GM19023 (cell line): Measurements from ENCODE around the gene MEDAG.
"Not testable (repeated sequence)": the region's sequence is repeated elsewhere in the genome, so short reads cannot be mapped to it uniquely, and the experiment has no call there.

ENCODE experiments used
- ATAC-seq: cut with Tn5 transposase; IDR thresholded peaks from one replicate; pipeline ENCODE4 v1.9.1; 2021; ENCODE audit warnings: mild to moderate bottlenecking, moderate library complexity; ENCODE audit not compliant: unreplicated experiment

The MEDAG gene

DNA sequence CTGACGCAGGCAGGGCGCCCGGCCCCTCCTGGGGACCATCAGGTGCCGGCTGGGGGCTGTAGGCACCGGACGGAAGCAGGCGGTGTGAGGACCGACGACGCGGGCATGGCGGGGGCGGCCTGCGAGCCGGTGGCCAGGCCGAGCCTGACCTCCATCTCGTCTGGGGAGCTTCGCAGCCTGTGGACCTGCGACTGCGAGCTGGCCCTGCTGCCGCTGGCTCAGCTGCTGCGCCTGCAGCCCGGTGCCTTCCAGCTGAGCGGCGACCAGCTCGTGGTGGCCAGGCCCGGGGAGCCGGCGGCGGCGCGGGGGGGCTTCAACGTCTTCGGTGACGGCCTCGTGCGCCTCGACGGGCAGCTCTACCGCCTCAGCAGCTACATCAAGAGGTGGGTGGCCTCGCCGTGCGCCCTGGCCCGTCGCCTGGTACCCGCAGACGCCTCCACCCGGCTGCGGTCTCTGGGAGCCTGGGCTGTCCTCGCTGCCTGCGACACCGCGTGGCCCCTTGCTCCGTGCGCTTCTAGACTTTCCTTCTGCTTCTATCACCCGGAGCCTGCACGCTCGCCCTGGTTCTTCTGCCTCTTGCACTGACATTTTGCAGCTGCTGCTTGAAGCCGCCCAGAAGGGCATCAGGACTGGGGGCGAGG lies 460 bp downstream of the MEDAG start:
- ATAC-seq: no peak

DNA sequence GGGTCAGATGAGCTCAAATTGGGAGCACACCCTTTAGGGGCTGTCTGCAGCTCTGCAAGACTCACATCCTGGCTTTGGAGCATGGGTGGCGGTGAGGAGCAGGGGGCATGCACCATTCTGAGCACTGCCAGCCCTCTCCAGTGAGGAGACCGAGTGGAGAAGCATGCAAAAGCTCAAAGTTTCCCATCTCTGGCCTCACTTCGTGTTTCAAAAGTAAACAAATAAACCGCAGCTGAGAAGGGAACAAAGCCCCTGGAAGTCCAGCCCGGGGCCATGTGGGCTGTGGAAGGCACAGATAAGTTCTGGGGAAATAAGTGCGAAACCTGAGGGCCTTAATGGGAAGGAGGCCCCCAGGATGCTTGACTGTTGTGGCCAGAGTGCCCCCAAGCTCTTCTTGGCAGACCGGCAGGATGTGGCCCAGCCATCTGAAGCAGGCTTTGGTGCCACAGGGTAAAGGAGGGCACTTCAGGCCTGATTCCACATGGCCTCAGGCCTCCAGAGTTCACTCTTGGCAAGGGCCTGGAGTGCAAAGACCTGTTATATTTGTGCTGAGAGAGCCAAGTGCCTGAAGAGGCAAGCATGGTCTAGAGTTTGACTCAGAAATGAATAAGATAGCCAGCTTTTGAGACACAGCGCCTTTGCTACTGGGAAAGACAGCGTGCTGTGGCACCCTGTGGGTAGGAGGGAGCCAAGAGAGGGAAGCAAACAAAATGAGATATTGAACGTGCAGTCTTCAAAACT lies 1.2 kb downstream of the MEDAG start:
- no peak for ATAC-seq

DNA sequence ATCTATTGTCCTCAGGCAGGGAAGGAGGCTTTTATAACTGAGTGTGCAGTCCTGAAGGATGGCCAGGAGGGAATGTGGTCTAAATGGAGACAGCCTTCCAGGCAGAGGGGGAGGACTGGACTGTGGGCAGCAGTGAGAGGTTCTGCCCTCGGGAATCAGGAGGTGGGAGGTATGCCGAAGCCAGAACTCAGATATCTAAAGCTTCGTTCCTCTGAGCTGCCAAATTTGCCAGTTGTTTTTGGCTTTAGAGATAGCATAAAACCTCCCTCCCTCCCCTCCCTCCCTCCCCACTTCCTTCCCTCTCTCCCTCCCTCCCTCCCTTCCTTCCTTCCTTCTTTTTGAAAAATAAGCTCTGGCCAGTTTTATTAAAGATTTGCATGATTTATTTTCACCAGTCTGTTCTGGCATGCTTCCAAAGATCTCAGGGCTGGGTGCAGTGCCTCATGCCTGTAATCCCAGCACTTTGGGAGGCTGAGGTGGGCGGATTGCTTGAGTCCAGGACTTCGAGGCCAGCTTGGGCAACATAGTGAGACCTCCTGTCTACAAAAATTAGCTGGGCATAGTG lies 2.4 kb downstream of the MEDAG start:
- no peak for ATAC-seq

DNA sequence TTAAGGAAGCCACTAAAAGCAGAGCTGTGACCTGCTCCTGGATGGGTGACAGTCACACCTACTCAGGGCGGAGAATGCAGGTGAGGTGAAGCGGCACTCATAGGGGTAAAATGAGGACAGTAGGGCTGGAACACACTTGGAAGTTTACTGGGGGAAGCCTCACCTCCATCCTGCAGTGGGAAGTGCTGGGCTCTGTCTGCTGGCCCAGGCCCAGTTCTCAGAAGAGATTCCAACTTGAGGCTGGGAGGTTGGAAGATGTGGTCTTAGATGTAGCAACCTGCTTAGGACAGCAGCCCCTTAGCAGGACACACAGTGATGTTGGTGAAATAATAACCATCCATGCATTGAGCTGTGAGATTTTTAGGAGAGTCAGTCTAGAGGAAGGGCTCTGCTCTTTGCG lies 4.6 kb downstream of the MEDAG start:
- ATAC-seq: no peak

DNA sequence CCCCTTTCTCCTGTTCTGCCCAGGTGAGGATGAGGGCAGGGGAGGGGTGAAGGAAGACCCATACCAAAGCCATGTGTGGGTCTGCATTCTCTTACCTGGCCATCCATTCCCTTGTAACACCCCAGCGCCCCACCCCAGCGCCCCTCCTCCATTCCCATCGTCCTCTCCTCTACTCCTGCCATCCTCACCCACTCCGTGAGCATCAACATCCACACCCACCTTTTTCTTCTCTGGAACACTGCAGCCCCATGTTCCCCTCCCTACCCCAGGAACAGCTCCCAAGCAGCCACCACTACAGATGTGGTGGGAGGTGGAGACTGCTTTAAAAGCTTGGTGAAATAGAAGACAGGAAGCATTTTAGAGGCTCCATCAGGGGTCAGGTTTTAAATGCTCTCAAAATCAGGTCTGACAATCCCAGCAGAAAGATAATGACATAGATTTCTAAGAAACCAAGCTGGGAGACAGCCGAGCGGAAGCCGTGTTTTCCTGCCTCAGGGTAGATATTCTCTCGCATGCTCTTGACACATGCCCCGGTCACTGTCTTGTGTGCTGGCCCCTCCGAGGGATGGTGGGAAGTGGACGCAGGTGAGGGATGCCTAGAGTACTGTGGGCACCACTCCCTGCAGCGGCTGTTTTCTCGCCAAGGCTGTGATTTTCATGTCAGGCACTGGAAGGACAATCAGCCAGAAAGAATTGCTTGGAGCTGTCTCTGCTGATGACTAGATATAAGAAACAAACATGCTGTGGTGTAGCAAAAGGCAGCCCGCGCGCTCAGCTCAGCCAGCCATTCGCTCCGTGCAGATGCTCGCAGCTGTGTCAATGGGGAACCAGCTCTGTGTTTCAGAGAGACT lies 9.8 kb downstream of the MEDAG start:
- no peak for ATAC-seq

DNA sequence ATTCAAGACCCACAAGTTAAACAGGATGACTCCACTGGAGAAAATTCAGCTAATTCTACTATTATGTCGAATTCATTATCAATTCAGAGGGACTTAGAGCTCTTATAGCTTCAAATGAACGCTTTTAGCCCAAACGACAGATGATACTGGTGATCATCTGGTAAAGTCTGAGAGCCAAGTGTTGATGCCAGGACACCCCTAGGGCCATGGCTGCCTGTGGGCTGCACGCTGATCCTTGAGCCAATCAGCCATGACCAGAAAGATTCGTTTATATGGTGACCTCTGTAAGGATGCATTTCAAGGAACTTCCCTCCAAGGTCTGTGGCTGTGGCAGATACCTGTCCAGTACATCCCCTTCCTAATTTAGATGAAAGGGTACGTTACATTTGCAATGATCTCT lies 10.9 kb downstream of the MEDAG start:
- no peak for ATAC-seq

DNA sequence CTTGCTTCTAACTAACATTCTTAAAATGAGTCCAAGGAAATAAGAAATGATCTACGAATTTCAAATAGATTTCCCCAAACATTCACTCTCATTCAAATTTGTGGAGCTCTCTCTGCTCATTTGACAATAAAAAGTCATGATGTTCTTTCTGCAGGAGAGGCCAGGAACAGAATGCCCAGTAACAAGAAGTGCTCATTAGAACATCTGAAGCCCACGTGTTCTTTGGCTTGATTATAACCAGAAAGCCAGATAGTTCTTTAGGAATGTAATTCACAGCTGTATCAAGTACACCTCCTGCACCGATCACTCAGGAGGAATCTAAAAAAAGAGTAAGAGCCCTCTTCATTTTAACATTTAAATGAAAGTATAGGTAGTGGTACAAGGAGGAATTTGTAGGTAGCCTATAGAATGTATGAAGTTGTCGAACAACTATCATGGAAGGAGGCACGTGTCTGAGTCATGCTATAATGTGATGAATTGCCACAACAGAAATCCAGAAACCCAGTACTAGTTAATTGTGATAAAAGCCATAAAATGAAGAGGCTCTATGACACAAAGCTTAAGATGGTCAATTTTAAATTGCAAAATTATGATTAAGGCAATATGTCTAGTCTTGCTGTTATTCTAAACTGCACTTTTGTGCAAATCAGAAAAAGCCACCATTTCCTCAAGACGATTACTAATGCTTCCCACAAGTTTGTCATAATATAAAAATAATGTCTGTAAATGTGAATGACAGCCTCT lies 12.8 kb downstream of the MEDAG start:
- ATAC-seq: no peak

DNA sequence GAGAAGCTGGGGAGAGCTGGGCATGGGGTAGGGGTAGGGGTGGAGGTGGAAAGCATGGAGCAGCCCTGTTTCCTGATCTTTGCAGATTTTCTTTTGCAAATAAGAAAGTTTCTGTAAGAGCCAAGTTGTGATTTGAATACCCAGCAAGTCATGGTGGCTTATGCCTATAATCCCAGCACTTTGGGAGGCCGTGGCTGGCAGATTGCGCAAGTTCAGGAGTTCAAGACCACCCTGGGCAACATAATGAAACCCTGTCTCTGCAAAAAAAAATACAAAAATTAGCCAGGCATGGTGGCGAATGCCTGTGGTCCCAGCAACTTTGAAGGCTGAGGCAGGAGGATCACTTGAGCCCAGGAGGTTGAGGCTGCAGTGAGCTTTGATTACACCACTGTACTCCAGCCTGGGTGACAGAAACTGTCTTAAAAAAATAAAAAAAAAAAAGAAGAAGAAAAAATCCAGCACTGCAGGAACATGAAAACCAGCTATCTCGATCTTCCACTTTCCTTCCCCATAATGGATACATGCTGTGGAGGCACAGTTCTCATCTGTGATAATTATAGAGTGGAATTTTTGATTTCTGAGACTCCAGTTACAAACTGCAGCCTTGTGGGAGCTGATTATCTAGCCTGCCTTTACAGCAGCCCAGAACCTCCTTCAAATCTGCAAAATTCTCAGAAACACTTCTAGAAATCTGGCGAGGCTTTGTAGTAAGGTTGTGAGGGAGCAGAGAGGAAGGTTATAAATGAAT lies 14.3 kb downstream of the MEDAG start:
- ATAC-seq: no peak

DNA sequence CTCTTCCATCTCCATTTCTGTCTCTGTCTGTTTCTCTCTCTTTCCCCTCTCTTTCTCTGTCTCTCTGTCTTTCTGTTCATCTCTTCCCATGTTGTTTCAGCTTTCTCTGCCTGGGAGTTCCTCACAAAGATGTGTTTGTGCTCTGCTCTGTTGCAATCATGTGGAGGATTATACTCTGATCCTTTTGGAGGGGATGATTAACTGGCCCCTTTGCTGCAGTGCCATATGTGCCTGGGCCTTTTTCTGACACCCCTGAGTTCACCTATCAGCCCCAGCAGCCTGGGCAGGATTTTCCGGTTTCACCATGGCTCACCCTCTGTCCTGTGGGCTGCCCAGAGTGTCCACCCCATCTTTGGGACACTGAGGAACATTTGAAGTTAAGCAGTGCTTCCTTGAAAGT lies 17.3 kb downstream of the MEDAG start:
- no peak for ATAC-seq

DNA sequence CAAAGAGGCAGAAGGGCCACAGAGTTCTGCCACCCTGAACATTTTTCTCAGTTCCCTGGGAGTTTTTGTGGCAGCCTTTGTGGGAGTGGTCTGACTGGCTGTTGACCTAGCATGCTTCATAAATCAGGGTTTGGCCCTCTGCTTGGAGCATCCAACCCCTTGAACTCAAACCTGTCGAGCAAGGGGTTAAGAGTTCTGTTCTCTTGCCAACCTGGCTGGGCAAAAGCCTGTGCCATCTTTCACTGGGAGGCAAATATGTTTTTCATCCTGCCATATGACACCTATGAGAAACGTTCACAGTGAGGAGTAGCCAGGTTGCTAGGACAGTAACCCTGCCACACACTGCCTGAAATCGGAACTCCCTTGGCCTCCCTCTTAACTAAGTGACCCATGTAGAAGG lies 18.6 kb downstream of the MEDAG start:
- no peak for ATAC-seq

DNA sequence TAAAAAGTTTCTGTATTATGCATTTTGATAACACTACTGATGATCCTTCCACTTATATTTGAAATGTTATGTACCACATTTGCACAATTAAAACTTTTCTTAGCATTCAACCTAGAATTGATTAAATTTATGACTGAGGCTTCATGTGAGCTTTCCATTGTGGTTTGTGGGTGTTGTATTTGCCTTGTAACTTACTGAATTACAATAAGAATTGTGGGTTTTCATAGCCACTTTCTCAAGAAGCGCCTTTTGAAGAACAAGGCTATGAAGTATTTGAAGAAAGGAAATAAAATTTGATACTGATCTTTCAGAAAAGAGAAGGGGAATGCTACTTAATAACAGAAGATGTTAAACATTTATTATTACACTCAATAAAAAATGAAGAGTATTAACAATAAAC lies 19.4 kb downstream of the MEDAG start:
- ATAC-seq: no peak

DNA sequence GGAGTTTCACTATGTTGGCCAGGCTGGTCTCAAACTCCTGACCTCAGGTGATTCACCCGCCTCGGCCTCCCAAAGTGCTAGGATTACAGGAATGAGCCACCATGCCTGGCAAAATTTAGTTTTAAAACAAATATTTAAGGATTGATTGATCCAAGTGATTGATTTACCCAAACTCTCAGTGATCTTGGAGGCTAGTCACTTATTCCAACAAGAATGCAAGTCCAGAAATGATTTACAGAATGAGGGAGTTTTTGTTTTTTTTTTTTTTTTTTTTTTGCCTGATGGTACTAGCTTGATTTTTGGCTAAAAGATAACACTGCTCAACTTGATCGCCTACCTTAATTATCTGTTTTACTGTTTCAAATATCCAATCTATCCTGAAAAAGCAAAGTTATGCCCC lies 20.7 kb downstream of the MEDAG start:
- ATAC-seq: no peak

DNA sequence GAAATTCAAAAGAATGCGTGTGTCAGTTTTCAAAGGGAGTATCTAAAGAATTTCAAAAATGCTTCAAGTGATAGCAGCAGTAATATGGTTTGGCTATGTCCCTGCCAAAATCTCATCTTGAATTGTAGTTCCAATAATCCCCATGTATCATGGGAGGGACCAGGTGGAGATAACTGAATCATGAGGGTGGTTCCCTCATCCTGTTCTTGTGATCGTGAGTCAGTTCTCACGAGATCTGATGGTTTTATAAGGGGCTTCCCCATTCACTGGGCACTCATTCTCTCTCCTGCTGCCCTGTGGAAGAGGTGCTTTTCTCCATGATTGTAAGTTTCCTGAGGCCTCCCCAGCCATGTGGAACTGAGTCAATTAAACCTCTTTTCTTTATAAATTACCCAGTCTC lies 21.1 kb downstream of the MEDAG start:
- ATAC-seq: not testable (repeated sequence)

DNA sequence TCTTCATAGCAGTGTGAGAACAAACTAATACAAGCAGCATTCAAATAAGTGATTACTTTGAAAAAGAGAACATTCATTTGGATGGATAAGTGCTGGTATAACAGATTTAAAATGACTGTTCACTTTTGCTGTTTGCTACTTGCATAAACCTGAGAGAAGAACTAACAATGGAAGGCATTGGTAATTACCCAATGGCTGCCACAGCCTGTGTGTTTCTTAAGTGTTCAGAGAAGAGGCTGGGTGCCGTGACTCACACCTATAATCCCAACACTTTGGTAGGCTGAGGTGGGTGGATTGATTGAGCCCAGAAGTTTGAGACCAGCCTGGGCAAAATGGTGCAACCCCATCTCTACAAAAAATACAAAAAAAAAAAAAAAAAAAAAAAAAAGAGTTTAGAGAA lies 21.5 kb downstream of the MEDAG start:
- ATAC-seq: no peak

DNA sequence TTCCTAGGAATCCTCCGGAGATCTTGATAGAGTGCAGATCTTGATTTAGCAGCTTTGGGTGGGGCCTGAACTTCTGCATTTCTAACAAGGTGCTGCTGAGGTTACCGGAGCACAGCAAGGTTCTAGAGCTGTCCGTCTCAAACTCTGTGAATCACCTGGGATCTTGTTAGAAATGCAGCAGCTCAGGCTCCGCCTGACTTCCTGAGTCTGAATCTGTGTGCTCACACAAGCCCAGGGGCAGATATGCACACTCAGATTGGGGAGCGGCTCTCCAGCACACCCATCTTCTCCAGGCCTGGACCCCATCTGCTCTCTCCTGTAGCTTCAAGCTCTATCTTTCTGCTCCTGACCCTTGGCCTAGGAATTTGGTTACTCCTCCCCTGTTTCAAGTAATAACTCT lies 22.9 kb downstream of the MEDAG start:
- ATAC-seq: no peak

DNA sequence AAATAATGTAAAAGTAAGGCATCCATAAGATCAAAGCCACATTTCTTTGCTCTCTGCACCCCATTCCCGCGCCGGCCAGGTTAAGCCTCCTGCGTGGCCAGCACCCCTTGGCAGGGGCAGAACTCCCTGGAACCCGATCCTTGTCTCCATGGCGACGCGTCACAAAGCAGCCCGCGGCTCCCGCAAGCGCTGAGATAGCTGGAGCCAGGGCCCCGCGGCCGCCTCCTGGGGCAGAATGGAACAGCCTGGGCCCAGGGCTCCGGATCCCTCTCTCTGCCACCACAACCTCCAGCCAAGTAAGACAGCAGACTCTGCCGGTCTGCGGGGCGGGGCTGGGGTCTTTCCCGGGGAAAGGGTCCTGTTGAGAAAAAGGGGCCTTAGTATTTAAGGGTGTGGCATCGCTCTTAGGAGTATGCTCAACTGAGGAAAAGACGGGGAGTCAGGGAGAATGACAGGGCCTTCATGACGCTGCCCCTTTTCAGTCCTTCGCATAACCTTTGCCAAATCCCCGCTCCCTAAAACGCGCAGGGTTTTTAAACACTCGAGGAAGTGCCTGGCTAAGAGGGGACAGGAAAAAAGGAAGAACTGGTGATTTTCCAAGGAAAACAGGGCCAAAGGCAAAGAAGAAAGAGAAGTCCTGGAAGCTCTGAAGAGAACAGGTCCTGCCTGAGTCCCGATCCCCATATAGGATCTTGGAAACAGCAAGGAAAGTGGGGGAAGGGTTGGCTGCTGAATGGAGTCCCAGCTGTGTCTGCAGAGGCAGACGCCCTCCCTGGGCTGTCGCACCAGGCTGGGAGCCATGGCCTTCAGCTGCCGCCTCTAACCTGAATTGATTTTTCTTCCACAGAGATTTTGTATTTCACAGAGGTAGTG lies 26.6 kb downstream of the MEDAG start, which contains the start of gene TEX26:
TEX26 (plus strand) TSS at position 176 of the 873 bp plus-strand sequence; CDS start at position 236, 60 bp downstream.
- no peak for ATAC-seq

DNA sequence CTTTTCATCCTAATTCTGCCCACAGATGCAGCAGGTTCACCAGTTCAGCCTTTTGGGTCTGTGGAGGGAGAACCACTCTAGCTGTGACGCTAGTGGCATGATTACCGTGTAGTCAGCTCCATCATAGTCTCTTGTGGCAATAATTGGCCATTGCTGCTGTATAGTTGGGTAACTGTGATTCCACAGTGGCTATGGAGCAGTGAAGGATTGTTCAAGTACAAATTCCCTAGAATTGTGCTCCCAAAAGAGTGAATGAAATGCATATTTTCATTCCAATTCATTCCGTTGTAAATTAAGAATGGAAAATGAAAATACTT lies 27.2 kb downstream of the MEDAG start:
- ATAC-seq: no peak

DNA sequence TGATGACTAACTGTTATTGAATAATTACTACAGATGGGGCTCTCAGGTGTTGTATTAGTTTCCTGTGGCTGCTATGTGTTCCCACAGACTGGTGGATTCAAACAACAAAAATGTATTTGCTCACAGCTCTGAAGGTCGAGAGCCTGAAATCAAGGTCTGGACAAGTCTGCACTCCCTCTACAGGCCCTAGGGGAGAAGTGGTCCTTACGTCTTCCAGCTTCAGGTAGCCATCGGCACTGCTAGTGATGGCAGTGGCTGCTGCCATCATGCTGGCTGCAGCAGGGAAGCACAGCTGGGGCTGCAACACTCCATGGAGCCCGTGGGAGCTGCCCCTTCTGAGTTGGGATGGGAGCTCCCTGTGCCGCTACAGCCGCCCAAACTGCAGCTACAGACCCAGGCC lies 28.3 kb downstream of the MEDAG start:
- no peak for ATAC-seq

DNA sequence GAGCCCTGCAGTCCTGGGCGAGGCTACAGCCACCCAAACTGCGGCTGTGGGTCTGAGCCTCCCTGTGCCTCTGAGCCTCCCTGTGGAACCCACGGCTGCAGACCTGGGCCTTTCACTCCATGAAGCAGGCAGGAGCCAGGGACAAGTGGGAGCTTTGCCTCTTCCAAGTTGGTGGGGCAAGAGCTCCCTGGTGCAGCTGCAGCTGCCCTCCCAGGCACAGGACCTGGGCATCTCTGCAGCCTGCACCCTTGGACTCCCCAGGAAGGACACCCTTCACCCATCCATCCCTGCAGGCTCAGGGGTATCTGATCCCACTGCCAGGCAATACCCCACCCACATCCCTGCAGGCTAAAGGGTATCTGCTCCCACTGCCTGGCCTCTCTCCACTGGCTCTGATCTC lies 28.7 kb downstream of the MEDAG start:
- ATAC-seq: no peak
